VCaP (cell line): ENCODE results near the gene SUFU.

Experiments
- H3K27ac ChIP-seq: fragments of 450-650 bp; 2 replicates; pipeline ENCODE4 v1.5.1; 2017
- TF ChIP-seq, protein P1 (sequence below): fragments of 450-650 bp; conservative IDR thresholded peaks from 2 replicates; pipeline ENCODE4 v1.5.1; 2017; ENCODE audit warnings: mild to moderate bottlenecking, moderate library complexity

Gene SUFU

GRCh38 chr10:102595897-102596296, 92.1 kb downstream of the SUFU start:
- no peak overlapping the region for H3K27ac ChIP-seq
- TF ChIP-seq, protein P1, sequence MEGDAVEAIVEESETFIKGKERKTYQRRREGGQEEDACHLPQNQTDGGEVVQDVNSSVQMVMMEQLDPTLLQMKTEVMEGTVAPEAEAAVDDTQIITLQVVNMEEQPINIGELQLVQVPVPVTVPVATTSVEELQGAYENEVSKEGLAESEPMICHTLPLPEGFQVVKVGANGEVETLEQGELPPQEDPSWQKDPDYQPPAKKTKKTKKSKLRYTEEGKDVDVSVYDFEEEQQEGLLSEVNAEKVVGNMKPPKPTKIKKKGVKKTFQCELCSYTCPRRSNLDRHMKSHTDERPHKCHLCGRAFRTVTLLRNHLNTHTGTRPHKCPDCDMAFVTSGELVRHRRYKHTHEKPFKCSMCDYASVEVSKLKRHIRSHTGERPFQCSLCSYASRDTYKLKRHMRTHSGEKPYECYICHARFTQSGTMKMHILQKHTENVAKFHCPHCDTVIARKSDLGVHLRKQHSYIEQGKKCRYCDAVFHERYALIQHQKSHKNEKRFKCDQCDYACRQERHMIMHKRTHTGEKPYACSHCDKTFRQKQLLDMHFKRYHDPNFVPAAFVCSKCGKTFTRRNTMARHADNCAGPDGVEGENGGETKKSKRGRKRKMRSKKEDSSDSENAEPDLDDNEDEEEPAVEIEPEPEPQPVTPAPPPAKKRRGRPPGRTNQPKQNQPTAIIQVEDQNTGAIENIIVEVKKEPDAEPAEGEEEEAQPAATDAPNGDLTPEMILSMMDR: no peak

DNA sequence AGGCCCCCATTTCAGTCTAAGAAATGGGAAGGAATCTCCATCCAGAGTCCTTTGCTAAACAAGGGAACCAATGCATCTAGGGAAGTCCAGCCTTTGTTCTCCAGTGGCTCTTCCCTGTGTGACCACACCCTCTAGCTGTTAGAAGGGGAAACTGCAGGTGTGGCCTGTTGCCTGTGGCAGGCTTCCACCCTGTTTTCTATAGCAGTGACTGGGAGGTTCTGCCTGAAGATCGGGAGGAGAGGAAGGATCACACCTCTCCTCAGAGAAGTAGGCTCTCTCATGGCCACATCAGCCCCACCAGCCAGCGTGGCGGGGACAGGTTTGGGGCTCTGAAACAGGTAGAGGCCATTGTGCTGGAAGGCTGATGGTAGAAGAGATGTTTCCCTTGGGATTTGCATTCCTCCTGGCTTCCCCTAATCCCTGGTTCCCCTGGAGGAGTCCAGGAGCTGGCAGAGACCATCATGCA, 92.8 kb downstream of the SUFU start:
- TF ChIP-seq, protein P1: peak; percentile 93
- no peak overlapping the region for H3K27ac ChIP-seq

- H3K27ac ChIP-seq: no peak overlapping the region
- TF ChIP-seq, protein P1: no peak
Measured at GRCh38 chr10:102597131-102597991, 93.6 kb downstream of the SUFU start.

DNA sequence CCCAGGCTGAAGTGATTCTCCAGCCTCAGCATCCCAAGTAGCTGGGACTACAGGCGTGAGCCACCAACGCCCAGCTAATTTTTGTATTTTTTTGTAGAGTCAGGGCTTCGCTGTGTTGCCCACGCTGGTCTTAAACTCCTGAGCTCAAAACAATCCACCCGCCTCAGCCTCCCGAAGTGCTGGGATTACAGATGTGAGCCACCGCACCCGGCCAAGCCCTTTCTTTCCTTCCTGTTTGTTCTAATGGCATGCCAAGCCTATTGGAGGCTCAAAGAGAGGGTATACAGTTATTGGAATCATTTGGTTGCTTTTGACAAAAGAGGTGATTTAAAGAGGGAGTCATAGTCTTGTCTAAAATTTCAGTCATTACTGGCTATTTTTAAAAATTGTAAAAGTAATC, 94.5 kb downstream of the SUFU start:
- TF ChIP-seq, protein P1: no peak
- H3K27ac ChIP-seq: no peak overlapping the region

GRCh38 chr10:102599565-102600327, 96.0 kb downstream of the SUFU start:
- peak overlapping the region; percentile 25; the same call in 1 of the 2 replicates for H3K27ac ChIP-seq
- TF ChIP-seq, protein P1: no peak

- H3K27ac ChIP-seq: no peak overlapping the region
- TF ChIP-seq, protein P1: no peak
Measured at GRCh38 chr10:102600816-102601215, 97.0 kb downstream of the SUFU start.

DNA sequence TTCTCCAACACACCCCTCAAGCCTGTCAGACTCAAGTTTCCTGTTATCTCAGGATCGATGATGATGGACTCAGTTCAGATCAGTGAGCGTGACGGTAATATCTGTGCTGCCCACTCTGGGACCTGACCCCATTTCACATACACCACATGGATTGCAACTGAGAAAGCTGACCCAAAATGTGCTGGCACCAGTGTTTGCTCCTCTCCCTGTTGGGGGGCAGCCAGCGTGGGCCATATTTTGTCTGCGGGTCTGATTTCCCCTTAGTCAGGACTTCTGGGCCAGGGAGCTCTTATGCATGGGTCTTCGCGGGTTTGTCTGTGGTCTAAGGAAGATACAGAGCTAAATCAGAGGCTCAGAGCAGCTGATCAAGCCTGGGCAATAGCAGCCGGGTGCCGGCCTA, 97.9 kb downstream of the SUFU start:
- H3K27ac ChIP-seq: no peak overlapping the region
- TF ChIP-seq, protein P1: no peak
